ENCODE results near the gene KCNE3.

GRCh38 chr11:74442636-74443035 is 24.7 kb downstream of the KCNE3 start:
- TF ChIP-seq CTCF (IDR thresholded peaks at IDR 0.05; ENCODE audit: borderline replicate concordance, extremely low read depth, low read length, poor library complexity, severe bottlenecking) (no peak), EZH2 (IDR thresholded peaks at IDR 0.05; ENCODE audit: borderline replicate concordance, low read depth, low read length, severe bottlenecking) (no peak)
